NCI-H82 treated with DMSO at 0.1 percent for 48 hours (cell line): ENCODE data around the gene SNX10.
"Not testable (repeated sequence)": the region's sequence is repeated elsewhere in the genome, so short reads cannot be mapped to it uniquely, and the experiment has no call there.

Source experiments
- DNase-seq: peaks from one replicate; lab custom pipeline; 2025; ENCODE audit not compliant: unreplicated experiment; lab: John Stamatoyannopoulos, UW

The SNX10 gene

DNA sequence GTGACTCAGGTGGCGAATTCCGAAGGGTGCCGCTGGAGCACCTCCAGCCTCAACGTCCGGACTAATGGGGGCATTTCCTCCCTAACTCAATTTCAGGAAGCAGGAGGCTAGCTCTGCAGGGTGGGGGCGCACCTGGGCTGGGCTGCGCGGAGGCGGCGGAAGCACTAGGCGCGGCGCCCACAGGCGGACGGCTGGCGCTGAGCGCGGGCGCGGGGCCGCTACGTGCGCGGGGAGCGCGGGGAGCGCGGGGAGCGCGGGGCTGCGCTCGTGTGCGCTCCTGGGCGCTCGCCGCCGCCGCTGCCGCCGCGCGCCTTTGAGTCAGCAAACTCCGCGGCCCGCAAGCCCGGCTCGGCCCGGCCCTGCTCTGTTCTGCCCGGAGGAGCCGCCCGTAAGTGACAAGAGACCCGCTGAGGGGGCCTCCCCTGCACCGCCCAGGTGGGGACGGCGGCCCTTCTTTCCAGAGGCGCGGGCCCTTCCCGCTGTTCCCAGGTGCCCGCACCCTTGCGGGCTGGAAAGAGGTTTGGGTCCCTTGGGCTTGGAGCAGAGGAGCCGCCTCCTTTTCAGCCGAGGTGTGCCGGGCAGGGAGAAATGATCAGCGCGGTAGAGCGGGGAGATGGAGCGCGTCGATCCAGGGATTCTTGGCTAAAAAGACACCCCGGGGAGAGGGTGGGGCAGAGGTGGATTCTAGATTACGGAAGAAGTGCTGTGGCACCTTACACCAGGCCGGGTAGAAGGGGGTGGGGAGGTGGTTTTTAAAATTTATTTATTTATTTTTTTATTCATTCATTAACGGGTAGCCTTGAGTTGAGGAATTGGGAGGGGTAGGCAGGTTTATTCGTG, at the start of gene SNX10:
TSS of gene SNX10 (plus strand) at position 164 of the 840 bp plus-strand sequence. CDS start 54,581 bp downstream, outside the sequence.
- peak; percentile 26 for DNase-seq

DNA sequence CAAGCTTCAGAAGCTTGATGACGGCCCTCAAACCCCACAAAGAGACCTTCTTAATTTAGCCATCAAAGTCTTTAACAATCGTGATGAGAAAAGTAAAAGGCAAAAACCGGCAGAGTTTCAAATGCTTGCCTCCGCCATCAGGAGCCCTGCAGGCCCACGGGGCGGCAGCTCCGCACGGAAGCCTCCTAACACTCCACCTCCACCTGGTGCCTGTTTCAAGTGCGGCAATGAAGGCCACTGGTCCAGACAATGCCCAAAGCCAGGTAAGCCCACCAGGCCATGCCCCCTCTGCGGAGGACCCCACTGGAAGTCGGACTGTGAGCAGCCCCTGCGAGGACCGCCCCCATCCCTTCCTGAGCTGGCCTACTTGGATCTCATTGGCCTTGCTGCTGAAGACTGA, 46.5 kb upstream of the SNX10 start:
- DNase-seq: no peak

DNA sequence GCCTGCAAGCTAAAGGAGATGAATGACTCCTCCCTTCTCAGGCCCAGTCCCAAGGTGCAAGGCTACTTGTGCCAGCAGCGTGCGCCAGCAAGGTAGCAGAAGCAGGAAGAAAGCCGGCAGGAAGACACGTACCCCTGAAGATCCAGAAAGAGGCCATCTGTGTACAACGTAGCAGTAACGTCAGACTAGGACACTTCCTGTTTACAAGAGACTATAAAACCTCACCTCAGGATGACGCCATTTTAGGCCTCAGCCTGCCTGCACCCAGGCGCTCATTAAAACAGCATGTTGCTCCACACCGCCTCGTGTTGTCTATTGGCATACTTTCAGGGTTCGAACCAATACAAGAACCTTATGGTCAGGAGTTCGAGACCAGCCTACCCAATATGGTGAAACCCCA, 41.4 kb upstream of the SNX10 start:
- DNase-seq: no peak

GRCh38 chr7:26261866-26262265, 29.8 kb upstream of the SNX10 start:
- DNase-seq: not testable (repeated sequence)

- DNase-seq: no peak
These were observed 26.6 kb upstream of the SNX10 start for GRCh38 chr7:26265065-26265464.

DNA sequence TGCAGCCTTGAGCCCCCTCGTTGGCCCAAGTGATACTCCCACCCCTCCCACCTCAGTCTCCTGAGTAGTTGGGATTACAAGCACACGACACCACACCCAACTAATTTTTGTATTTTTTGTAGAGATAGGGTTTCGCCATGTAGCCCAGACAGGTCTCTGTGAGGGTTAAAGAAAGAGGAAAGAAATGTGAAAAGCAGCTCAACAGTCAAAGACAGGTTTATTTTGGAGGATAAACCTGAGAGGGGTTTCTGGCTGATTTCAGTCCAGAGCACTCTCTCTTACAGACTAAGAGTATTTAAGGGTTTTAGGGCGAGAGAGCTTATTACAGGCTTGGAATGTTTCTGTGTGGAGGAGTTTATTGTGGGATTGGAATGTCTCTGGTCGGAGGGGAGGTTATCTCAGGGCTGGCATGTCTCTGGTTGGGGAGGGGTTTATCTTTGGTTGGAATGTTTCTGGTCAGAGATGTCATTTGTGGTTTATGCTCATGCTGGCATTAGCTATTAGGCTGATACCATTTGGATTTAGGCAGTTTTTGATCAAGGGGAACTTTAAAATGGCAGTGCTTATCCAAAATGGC, 26.1 kb upstream of the SNX10 start:
- DNase-seq: no peak

- no peak for DNase-seq
These were observed 24.0 kb upstream of the SNX10 start for GRCh38 chr7:26267601-26268166.

- DNase-seq: no peak
These were observed 16.4 kb upstream of the SNX10 start for GRCh38 chr7:26275213-26275612.

DNA sequence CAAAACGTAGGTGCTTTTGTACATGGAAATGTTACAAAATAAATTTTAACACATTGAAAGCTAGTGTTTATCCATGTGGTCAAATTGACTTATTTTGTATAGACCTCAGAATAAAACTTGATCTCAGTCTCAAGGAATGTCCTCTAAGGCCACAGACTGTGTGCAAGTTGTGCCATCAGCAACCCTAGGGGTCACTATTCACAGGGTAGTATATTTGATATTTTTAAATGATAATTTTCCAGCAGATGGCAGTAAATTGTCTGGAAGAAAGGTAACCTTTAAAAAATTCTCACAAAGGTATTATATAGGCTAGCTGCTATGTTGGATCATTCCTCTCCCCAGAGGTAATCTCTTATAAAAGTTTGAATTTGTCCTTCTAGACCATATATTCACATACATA, 12.9 kb upstream of the SNX10 start:
- DNase-seq: no peak

GRCh38 chr7:26279405-26279804, 12.3 kb upstream of the SNX10 start:
- no peak for DNase-seq

GRCh38 chr7:26280097-26280496, 11.6 kb upstream of the SNX10 start:
- DNase-seq: no peak

GRCh38 chr7:26280723-26281122, 10.9 kb upstream of the SNX10 start:
- no peak for DNase-seq

GRCh38 chr7:26284477-26284876, 7.2 kb upstream of the SNX10 start:
- no peak for DNase-seq

DNA sequence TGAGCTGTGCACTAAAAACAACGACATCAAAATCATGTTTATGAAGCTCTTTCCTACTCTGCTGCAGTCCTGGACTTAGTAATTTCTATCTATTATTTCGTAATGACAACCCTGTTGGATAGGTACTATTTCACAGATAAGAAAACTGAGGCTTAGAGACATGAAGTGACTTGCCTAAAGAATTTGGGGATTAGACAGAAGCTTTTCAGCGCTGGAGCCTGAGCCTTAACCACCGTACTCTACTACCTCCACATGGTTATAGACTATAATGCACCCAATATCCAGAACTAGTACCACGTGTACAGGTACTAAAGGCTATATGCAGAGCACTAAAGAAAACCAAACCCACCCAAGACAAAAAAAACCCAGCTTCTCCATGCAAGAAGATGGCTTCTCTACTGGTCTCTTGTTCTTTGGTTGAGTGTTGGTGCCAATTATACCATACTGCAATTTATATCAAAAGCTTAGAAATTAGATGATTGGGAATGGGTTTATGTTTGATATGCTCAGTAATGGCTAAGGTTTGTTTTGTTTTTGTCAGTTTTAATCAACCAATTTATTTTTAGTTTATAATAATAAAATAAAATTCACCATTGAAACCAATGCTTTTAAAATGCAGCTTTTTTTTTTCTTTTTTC, 6.5 kb upstream of the SNX10 start:
- peak; percentile 72 for DNase-seq

DNA sequence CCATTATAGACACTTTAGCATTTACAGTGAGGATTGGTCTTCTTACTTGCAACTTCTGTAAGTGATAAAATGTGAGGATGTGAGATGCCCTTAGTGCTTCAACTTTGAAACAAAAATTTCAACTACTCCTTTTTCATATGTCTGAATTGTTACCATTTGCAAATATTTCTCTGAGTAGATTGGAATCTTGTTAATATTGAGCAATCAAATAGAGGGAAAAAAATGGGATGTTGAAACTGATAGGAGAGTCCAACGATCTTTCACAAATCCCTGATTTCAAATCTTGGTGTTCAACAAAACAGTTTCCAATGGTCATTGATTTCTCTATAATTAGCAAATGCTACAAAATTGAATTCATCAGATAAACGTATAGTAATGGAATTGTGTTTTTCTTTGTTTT, 5.5 kb upstream of the SNX10 start:
- no peak for DNase-seq

GRCh38 chr7:26288126-26288525, 3.5 kb upstream of the SNX10 start:
- DNase-seq: not testable (repeated sequence)

DNA sequence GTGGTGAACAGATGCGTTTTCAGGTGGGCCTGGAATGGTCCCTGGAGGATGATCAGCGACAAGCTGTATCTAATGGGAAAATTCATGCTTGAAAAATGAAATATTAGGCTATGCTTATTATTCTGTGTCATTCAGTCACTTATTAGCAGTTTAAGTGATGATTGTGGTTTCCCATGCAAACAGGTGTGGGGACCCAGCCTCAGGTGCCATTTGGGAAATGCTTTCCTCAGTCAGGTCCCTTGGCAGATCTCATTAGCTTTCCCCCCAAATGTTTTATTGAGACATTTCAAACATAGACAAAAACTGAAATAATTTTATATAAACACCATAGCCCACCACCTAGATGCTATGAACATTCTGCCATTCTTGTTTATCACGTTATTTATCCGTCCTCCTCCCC, 411 bp upstream of the SNX10 start:
- DNase-seq: no peak

- peak; percentile 14 for DNase-seq
These were observed 1.3 kb downstream of the SNX10 start for GRCh38 chr7:26292768-26293560.

GRCh38 chr7:26293569-26294308, 2.1 kb downstream of the SNX10 start:
- DNase-seq: no peak

GRCh38 chr7:26295015-26295414, 3.4 kb downstream of the SNX10 start:
- no peak for DNase-seq
